Thoracic aorta (tissue), 2 donors: ENCODE results near the gene TSR3. TPM values are rescaled to one million over a fixed set of nuclear protein-coding genes. Genes with fewer than 3 reads are reported as not detected.

Experiments
- ATAC-seq: fragments of 150-250 bp; one replicate; pipeline ENCODE4 v1.8.0; 2017; ENCODE audit warnings: low read depth; ENCODE audit not compliant: insufficient number of reproducible peaks, low FRiP score
- DNase-seq: peaks from one replicate; pipeline ENCODE4 v3.0.0-alpha.2; 2020; ENCODE audit warnings: low spot score
- H3K27ac ChIP-seq, 2 donors: fragments of 200-600 bp; sonication (generic); 1 replicate in 1 of 2; 2 replicates in 1 of 2; pipeline ENCODE4 v1.5.1; 2016; ENCODE audit warnings: mild to moderate bottlenecking in 2 of 2, moderate library complexity in 2 of 2
- H3K27me3 ChIP-seq: fragments of 200-600 bp; sonication (generic); replicated peaks from 2 replicates; pipeline ENCODE4 v1.6.0; 2016; ENCODE audit warnings: mild to moderate bottlenecking; ENCODE audit not compliant: insufficient read depth
- H3K36me3 ChIP-seq: fragments of 200-600 bp; sonication (generic); one replicate; pipeline ENCODE4 v1.5.1; 2016
- H3K4me1 ChIP-seq, 2 donors: fragments of 200-600 bp; sonication (generic); 1 replicate in 1 of 2; 2 replicates in 1 of 2; pipeline versions ENCODE4 v1.5.1 to v1.6.0; 2016; ENCODE audit warnings: low read depth in 2 of 2, mild to moderate bottlenecking in 1 of 2; ENCODE audit not compliant: control insufficient read depth in 1 of 2
- H3K4me3 ChIP-seq: fragments of 200-600 bp; sonication (generic); 2 replicates; pipeline ENCODE4 v1.5.1; 2016; ENCODE audit warnings: mild to moderate bottlenecking
- H3K9me3 ChIP-seq: fragments of 200-600 bp; sonication (generic); 2 replicates; pipeline ENCODE4 v1.5.1; 2016
- total RNA-seq, 2 donors: library from RNA; depleted of rRNA; stranded (reverse); fragments of >200 nt; gene quantifications; one replicate each; pipeline versions ENCODE4 v1.1.0 to v1.2.3, GENCODE V29; 2016
- TF ChIP-seq, protein P1 (sequence below): fragments of 200-600 bp; sonication (generic); IDR thresholded peaks from one replicate; pipeline ENCODE4 v1.5.1; 2019; ENCODE audit warnings: antibody characterized with exemption

TSR3 gene
- total RNA-seq, 2 donors from 2014 or later = 61.7 to 124 TPM

DNA sequence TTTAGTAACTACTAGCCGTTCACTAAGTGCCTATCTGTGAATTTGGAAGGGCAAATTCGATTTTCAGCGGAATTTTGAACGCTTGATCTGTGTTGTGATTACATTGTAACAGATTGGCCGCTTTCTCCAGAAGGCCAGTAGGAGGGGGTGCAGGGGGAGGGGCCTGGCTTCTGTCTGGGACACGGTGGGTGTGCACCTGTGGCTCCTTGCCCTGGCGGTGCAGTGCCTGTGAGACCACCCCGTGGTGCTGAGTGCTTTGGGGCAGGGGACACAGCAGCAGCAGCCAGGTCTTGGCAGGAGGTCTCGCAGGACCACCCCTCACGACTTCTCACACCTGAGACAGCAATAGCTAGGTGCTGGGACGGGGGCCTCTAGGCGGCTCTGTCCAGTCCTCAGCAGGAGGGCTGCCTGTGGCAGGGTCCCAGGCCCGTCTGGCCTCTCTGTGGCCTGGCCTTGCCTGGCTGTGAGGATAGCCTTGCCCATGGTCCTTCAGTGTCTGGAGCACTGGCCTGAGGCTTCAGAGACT, 40.4 kb downstream of the TSR3 start:
- ATAC-seq (no peak), DNase-seq (no peak)
- H3K27me3 ChIP-seq = no peaks in the 10 kb centered on the region
- TF ChIP-seq, protein P1, sequence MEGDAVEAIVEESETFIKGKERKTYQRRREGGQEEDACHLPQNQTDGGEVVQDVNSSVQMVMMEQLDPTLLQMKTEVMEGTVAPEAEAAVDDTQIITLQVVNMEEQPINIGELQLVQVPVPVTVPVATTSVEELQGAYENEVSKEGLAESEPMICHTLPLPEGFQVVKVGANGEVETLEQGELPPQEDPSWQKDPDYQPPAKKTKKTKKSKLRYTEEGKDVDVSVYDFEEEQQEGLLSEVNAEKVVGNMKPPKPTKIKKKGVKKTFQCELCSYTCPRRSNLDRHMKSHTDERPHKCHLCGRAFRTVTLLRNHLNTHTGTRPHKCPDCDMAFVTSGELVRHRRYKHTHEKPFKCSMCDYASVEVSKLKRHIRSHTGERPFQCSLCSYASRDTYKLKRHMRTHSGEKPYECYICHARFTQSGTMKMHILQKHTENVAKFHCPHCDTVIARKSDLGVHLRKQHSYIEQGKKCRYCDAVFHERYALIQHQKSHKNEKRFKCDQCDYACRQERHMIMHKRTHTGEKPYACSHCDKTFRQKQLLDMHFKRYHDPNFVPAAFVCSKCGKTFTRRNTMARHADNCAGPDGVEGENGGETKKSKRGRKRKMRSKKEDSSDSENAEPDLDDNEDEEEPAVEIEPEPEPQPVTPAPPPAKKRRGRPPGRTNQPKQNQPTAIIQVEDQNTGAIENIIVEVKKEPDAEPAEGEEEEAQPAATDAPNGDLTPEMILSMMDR = no peak
- H3K4me3 ChIP-seq = peak overlapping the region; percentile 89
- no peak overlapping the region for H3K27ac ChIP-seq
- peaks cover 26% of the 10 kb centered on the region for H3K36me3 ChIP-seq
- H3K9me3 ChIP-seq = no peaks in the 10 kb centered on the region
- H3K4me1 ChIP-seq = peaks cover 19 to 38% of the 10 kb centered on the region in 2 donors

DNA sequence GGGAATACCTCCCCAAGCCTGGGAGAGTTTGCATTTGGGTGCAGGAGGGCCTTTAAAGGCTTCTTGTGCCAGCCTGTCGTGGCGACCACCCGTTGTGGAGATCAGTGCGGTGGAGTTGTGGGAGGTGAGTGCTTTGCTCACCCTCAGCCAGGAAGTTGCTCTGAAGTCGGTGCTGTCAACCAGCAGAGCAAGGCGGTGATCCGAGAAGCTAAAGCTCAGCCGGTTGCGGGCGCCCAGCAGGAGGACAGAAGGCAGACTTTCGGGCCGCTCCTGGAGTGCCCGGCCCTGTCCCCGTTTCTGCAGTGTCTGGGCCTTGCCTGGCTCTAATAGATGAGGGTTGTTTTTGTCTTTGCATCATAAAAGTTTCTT, 40.9 kb downstream of the TSR3 start:
- Histone ChIP-seq H3K9me3 (no peaks in the 10 kb centered on the region), H3K36me3 (peaks cover 22% of the 10 kb centered on the region), H3K4me3 (peak overlapping the region; percentile 89), H3K27me3 (no peaks in the 10 kb centered on the region), H3K4me1 (peaks cover 19 to 38% of the 10 kb centered on the region in 2 donors), H3K27ac (no peak overlapping the region)
- TF ChIP-seq, protein P1 = no peak
- DNase-seq (no peak), ATAC-seq (no peak)

DNA sequence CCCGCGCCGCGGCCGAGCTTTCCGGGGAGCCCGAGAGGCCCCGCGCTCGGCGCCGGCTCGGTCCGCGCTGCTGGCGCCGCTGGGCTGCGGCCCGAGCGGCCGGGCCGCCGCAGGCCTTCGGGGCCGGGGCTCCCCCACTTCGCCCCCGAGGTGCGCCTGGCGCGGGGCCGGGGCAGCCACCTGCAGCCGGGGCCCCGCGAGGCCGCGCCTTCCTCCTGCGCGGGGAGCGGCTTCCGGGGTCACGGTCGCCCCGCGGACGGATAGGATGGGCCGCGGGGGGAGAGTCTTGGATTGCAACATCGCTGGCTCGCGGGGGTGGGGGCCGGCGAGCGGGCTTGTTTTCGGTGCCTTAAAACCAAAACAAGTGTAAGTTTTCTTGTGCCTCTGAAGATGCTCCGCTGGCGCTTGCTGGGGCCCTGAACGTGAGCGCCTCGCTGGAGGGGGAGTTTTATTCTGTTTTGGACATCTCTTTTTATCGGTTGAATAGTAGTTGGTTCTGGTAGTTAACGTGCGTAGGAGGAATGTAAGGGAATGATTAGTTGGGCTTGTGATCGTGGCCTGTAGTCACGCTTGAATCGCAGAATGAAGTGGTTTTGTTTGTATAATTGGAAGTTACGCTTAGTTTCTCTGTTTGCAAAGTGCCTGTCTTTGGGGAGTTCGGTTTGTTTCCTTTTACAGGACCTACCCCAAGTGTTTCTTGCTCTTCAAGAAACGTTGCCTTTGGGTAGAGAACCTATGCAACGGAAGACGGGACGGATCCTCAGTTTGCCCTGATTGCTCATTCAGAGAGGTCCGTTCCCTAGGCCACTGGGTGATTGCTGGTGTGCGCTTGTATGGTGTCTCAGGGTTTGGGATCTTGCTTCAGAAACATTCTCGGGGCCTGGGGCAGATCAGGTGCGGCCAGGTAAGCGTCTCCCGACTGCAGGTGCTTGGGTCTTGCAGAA, 41.5 kb downstream of the TSR3 start:
- H3K27me3 ChIP-seq = no peaks in the 10 kb centered on the region
- no peak for ATAC-seq
- H3K27ac ChIP-seq = no peak overlapping the region
- no peak for DNase-seq
- H3K36me3 ChIP-seq = peaks cover 15% of the 10 kb centered on the region
- peak overlapping the region; percentile 89 for H3K4me3 ChIP-seq
- H3K4me1 ChIP-seq = peaks cover 19 to 38% of the 10 kb centered on the region in 2 donors
- TF ChIP-seq, protein P1 = no peak
- H3K9me3 ChIP-seq = no peaks in the 10 kb centered on the region

DNA sequence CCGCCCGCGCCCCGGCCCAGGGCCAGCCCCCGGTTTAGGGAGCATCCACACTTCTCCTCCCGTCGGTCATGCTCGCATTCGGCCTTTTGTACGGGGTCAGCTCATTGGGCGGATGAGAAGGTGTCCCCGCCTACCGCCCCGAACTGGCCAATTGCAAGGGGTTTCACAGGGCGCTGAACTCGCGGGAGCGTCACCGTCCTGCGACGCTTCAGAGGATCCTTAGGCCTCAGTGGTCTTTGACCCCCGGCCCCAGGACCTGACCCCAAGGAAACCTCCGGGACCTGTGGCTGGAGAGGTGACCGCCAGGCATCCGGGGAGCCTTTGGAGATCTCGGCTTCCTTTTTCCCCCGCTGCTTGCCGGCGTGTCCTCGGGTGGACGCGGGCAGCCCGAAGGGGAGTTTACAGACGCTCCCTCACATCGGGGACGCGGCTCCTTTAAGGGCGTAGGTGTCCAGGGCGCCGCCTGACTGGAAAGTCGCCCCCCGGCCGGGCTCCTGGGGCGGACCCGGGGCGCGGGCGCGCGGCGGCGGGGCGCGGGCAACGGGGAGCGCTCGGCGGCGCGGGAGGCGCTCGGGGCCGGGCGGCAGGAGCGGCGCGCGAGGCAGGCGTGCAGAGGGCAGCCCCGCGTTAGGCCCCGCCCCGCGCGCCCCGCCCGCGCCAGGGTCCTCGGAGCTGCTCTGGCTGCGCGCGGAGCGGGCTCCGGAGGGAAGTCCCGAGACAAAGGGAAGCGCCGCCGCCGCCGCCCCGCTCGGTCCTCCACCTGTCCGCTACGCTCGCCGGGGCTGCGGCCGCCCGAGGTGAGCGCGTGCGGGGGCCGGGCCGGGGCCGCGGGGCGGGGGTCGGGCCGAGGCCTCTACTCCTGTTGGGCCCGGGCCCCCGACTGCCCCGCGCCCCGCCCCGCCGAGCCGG, 42.4 kb downstream of the TSR3 start, which contains the start of gene UBE2I:
Gene UBE2I (plus strand): TSS at position 660 of the 909 bp plus-strand sequence. CDS start 4,395 bp downstream, outside the sequence.
- no peaks in the 10 kb centered on the region for H3K9me3 ChIP-seq
- peak within 1 kb of the TSS; percentile 76 to 98 for H3K27ac ChIP-seq
- ATAC-seq (peak; percentile 95), DNase-seq (peak; percentile 85)
- H3K36me3 ChIP-seq = peaks cover 6% of the 10 kb centered on the region
- H3K27me3 ChIP-seq = no peaks in the 10 kb centered on the region
- peak within 1 kb of the TSS; percentile 89 for H3K4me3 ChIP-seq
- TF ChIP-seq, protein P1 = no peak
- peaks cover 19 to 38% of the 10 kb centered on the region in 2 donors for H3K4me1 ChIP-seq
